ENCODE measurements around the gene CD248.

The CD248 gene

GRCh38 chr11:66268952-66269905 is 47.6 kb downstream of the CD248 start:
- no peak for DNase-seq

GRCh38 chr11:66268244-66268951 is 48.4 kb downstream of the CD248 start, which contains the start of gene RAB1B:
Gene RAB1B, plus strand, starts transcription at chr11:66268639. Its CDS starts 41 bp downstream, at chr11:66268680.
- peak; percentile 100 for DNase-seq

DNA sequence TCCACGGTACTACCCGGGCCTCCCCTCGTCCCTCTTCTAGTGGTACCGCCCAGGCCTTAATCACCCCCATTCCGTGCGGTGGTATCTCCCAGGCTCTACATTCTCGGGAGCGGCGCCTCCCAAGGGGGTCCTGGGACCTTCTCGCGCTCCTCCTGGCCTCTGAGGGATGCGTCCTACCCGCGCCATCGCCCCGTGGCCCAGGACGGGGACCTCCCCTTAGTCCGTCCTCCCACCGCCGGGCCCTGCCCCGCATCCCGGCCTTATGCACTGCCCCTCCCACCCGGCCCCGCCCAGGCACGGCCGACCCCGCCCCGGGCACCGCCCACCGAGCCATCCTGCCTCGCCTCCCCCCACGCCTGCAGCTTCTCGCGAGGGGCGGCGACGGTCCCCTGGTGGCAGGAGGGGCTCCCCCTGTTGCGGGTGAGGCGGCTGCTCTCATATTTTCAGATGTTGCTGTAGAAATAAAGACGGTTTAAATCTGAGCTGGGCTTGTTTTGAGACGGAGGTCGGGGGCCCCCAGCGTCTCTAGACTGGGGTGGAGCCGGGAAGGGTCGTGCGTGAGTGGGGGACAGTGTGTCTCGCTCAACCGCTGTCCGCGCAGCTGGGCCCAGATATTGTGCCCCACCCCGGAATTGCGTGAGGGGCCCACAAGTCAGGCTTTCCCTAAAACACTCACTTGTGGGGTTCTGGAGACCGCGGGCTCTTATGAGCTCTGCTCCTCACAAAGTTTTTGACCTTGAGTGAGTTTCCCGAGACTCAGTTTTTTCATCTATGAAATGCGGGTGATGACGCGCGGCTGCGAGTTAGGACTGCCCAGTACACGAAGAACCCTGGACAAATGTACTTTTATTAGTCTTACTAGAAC is 49.2 kb downstream of the CD248 start:
- peak; percentile 87 for DNase-seq

DNA sequence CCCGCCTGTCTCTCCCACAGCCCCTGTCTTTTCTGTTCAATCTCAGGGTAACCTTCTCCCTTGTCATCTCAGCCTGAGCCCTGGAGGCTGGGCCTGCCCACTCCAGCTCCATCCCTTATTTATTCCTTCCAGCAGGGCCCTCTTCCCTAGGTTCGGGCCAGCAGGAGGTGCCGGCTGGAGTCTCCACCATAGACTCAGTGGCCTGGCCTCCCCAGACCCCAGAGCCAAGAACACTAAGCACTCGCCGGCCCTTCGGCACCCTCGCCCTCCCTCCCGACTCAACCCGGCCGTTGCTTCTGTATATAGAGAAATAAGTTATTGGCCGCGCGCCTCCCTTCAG is 49.8 kb downstream of the CD248 start:
- DNase-seq = no peak

DNA sequence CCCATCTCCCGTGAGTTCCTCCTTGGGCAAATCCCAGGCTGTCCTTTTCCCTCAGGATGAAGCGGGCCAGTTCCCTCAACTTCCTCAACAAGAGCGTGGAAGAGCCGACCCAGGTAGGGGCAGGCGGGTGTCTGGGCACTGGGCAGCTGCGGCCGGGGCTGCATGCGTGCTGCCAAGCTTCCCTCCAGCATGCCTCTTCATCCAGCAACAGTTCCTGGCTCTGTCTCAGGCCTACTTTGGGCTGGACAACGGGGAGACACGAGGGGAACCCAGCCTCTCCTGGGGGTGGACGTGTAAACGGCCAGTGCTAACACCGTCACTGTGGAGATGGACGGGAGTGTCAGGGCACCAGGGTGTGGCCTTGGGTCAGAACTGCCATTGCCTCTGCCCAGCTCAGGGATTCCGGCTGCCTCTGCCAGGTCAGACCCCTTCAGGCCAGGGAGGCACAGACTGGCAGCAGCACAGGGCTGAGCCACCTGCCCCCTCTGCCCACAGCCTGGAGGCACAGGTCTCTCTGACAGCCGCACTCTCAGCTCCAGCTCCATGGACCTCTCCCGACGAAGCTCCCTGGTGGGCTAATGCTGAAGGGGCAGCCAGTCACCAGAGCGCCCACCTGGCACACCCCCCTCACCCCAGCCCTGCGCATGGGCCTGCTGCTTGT is 50.3 kb downstream of the CD248 start:
- DNase-seq = no peak

GRCh38 chr11:66265531-66266377 is 51.1 kb downstream of the CD248 start:
- no peak for DNase-seq

DNA sequence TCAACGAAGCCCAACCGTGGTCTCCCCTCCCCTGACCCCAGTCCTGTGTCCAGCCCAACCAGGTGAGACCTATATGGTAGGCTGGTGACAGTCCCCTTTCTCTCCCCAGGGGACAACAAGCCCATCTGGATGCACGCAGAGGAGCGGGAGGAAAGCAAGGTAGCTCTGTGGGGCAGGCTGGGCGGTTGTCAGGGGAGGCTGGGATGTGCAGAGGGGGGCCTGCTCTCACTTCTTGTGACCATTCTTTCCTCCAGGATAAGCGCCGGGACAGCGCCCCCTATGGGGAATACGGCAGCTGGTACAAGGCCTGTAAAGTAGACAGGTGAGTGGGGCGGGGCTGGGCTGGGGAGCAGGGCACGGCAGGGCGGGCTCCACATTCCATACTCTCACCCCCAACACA is 51.9 kb downstream of the CD248 start:
- DNase-seq = no peak
